ENCODE data around the gene IL1RAP. TPM values are rescaled to one million over a fixed set of nuclear protein-coding genes. Genes with fewer than 3 reads are reported as not detected.

The IL1RAP gene
- total RNA-seq, 4 donors from 2014 or later = 4.5 to 13.9 (median 5.2) TPM

- no peak for DNase-seq (ENCODE audit: extremely low spot score)
- Histone ChIP-seq H3K9me3 (no peaks in the 10 kb centered on the region), H3K27me3 (no peaks in the 10 kb centered on the region), H3K4me3 (no peak overlapping the region), H3K4me1 (no peaks in the 10 kb centered on the region), H3K36me3 (peaks cover 0 to 12% (median 6%) of the 10 kb centered on the region in 4 donors), H3K27ac (replicated peaks in 1 of 4) (no peak overlapping the region)
- intact Hi-C loops (cut with DNase I) = no loop called here
- no peak for TF ChIP-seq POLR2AphosphoS5 (IDR thresholded peaks at IDR 0.05)
- no peak for TF ChIP-seq EP300 (IDR thresholded peaks at IDR 0.05)
- TF ChIP-seq POLR2A (IDR thresholded peaks at IDR 0.05; ENCODE audit: low read depth) = no peak
- no peak for TF ChIP-seq CTCF (IDR thresholded peaks at IDR 0.05)
- 73% methylated on average over 3 of the region's 3 CpGs for WGBS
Observed at GRCh38 chr3:190621927-190622326, 108.0 kb downstream of the IL1RAP start.

DNA sequence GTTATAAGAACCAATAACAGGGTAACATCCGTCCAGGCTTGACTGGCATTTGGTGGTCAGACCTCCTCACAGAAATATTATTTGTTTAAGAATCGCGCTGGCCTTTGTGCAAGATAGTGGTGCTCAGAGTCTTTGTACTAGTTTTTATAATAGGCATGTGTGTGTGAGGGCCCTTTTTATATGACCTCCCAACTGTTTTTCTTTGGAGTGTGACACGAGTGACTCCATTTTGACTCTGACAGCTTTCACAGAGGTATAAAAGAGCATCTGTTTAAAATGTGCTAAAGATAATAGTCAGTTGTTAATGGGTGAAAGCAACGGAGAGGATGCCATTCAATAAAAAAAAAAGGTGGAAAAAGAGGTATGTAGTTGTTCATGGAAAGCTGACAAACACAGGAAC lies 110.4 kb downstream of the IL1RAP start:
- TF ChIP-seq POLR2AphosphoS5 (IDR thresholded peaks at IDR 0.05) (no peak), POLR2A (IDR thresholded peaks at IDR 0.05; ENCODE audit: low read depth) (no peak), EP300 (IDR thresholded peaks at IDR 0.05) (no peak), CTCF (IDR thresholded peaks at IDR 0.05) (no peak)
- H3K9me3 ChIP-seq = no peaks in the 10 kb centered on the region
- no peaks in the 10 kb centered on the region for H3K4me1 ChIP-seq
- no peak overlapping the region for H3K27ac ChIP-seq (replicated peaks in 1 of 4)
- no peak overlapping the region for H3K4me3 ChIP-seq
- no peak for DNase-seq (ENCODE audit: extremely low spot score)
- WGBS = 42% methylated on average over 5 of the region's 5 CpGs
- intact Hi-C loops (cut with DNase I) = no loop called here
- no peaks in the 10 kb centered on the region for H3K27me3 ChIP-seq
- peaks cover 0 to 12% (median 6%) of the 10 kb centered on the region in 4 donors for H3K36me3 ChIP-seq

DNA sequence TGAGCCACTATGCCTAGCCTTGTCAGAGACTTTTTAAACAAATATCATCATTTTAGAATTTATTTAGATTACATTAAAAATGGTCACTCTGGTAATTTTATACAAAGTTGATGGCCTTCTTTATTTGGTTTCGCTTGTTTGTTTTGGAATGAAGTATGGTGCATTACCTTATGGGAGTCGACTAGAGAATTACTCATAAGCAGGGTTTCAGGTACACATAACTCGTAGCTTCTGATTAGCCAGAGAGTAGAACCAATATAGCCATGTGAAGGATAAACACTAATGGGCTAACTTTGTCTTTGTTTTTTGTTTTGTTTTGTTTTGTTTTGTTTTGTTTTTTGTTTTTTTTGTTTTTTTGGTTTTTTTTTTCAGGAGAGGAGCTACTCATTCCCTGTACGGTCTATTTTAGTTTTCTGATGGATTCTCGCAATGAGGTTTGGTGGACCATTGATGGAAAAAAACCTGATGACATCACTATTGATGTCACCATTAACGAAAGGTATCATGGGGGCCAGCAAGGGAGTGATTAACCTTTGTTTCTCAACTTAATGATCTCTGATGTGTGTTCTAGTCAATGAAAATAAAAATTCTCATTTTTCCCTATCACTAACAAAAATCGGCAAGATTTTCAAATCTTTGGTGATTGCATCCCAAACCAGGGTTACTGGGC lies 113.2 kb downstream of the IL1RAP start:
- Histone ChIP-seq H3K4me1 (no peaks in the 10 kb centered on the region), H3K27ac (replicated peaks in 1 of 4) (no peak overlapping the region), H3K27me3 (no peaks in the 10 kb centered on the region), H3K9me3 (no peaks in the 10 kb centered on the region), H3K4me3 (no peak overlapping the region), H3K36me3 (peaks cover 0 to 12% (median 6%) of the 10 kb centered on the region in 4 donors)
- TF ChIP-seq CTCF (IDR thresholded peaks at IDR 0.05) (no peak), POLR2AphosphoS5 (IDR thresholded peaks at IDR 0.05) (no peak), POLR2A (IDR thresholded peaks at IDR 0.05; ENCODE audit: low read depth) (no peak)
- intact Hi-C loops (cut with DNase I) = no loop called here
- 79% methylated on average over 7 of the region's 7 CpGs for WGBS
- DNase-seq (ENCODE audit: extremely low spot score) = no peak

DNA sequence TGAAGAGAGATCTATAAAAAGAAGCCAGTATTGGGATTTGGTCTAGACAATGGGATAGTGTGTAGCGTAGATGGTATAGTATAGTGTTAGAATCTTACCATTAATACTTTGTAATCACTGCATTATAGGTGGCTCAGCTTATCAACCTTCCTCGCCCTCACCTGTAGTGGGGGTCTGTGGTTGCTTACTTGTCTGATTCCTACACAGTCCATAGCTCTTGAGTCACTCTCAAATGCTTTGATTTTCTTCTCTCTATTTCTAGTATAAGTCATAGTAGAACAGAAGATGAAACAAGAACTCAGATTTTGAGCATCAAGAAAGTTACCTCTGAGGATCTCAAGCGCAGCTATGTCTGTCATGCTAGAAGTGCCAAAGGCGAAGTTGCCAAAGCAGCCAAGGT lies 115.2 kb downstream of the IL1RAP start:
- WGBS = 95% methylated on average over 4 of the region's 4 CpGs
- H3K27me3 ChIP-seq = no peaks in the 10 kb centered on the region
- H3K4me1 ChIP-seq = no peaks in the 10 kb centered on the region
- intact Hi-C loops (cut with DNase I) = no loop called here
- DNase-seq (ENCODE audit: extremely low spot score) = no peak
- TF ChIP-seq CTCF (IDR thresholded peaks at IDR 0.05) = no peak
- TF ChIP-seq EP300 (IDR thresholded peaks at IDR 0.05) = no peak
- no peak for TF ChIP-seq POLR2AphosphoS5 (IDR thresholded peaks at IDR 0.05)
- no peak for TF ChIP-seq POLR2A (IDR thresholded peaks at IDR 0.05; ENCODE audit: low read depth)
- peaks cover 0 to 9% (median 3%) of the 10 kb centered on the region in 4 donors for H3K36me3 ChIP-seq
- H3K9me3 ChIP-seq = no peaks in the 10 kb centered on the region
- H3K4me3 ChIP-seq = no peak overlapping the region
- H3K27ac ChIP-seq (replicated peaks in 1 of 4) = no peak overlapping the region

DNA sequence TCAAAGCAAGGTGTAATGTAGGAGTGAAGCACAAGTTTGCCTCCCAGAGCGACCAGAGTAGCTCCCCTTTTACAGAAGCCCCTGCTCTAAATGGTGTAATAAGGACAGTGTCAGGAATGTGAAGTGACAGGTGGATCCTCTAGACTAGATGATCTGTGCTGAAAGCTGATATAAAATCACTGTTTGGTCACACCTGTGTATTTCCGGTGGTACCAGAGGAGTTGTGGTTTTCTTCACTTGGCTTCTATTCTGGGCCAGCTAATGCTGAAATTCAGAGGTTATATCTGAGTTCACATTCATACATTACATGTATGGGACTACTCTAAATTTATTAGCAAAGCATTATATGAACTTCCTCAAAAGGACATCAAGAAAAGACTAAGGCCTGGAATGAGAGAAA lies 117.4 kb downstream of the IL1RAP start:
- intact Hi-C loops (cut with DNase I) = no loop called here
- no peaks in the 10 kb centered on the region for H3K36me3 ChIP-seq
- no peaks in the 10 kb centered on the region for H3K9me3 ChIP-seq
- 80% methylated on average over 2 of the region's 2 CpGs for WGBS
- TF ChIP-seq POLR2A (IDR thresholded peaks at IDR 0.05; ENCODE audit: low read depth) = no peak
- no peak for TF ChIP-seq CTCF (IDR thresholded peaks at IDR 0.05)
- TF ChIP-seq POLR2AphosphoS5 (IDR thresholded peaks at IDR 0.05) = no peak
- no peak for TF ChIP-seq EP300 (IDR thresholded peaks at IDR 0.05)
- H3K27me3 ChIP-seq = no peaks in the 10 kb centered on the region
- no peak overlapping the region for H3K27ac ChIP-seq (replicated peaks in 1 of 4)
- DNase-seq (ENCODE audit: extremely low spot score) = no peak
- H3K4me3 ChIP-seq = no peak overlapping the region
- no peaks in the 10 kb centered on the region for H3K4me1 ChIP-seq

Measured in esophagus muscularis mucosa (tissue), 4 donors.